ENCODE data around the gene BRSK2.
"Not testable (repeated sequence)": the region's sequence is repeated elsewhere in the genome, so short reads cannot be mapped to it uniquely, and the experiment has no call there.

Gene BRSK2

DNA sequence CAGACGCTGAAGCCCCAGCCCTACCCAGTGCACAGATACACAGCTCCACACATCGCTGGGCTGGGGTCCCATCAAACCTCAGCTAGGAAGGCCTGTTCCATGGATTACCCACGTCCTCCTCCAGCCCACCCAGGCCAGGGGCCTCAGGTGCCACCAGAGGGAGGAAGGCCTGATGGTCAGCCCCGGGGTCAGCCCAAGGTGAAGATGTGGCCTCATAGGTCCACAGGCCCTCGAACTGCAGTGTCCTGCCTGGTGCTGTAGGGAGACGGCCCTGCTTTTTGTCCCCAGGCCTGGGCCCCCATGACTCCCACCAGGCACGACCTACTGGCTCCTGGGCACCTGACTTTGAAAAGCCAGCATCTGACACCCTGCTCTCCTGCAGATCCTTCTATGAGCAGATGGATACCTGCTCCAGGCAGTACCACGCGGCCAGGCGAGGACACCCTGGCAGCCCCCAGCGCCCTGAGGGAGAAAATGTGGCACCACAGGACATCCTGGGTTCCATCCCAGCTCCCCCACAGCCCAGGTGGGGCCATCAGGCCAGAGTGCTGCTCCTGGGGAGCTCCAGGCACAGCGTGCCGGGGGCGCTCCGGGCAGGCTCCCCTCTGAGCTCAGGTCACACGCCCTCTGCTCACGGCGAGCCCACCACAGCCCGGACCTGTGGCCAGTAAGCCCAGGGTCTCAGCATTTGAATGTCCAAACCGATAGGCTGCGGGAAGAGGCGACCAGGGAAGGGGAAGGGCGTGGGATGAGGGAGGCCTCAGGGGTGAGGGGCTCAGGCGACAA is 112.6 kb downstream of the BRSK2 start:
- no peak for DNase-seq

DNA sequence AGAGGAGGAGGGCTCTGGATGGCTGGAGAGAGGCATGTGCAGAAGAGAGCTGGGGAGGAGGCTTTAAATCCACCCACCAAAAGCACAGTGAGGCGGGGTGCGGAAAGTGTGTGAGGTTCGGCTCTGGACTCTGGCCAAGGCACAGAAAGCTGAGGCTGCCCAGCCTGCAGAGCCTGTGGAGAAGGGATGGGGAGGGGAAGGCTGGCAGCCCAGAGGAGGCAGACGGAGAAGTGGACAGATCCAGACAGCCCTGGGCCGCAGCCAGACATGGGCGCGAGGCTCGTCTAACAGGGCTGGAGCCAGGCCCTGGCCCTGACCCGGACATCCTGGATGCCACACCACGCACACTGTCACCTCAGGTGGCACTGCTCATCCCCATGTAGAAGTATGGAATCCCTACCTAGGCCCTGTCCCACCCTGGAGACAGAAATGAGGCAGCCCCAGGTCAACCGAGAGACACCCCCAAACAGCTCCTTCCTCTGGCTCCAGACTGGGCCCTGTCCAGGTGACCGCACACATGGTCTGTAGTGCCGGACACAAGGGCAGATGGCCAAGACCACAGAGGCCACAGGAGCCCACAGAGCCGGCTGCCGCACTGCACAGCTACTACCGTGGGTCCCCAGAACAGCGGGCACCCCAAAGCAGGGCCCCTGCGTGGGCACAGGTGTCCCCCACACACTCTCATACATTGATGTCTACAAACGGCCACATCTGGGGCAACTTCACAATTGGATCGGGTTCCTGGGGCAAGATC is 113.4 kb downstream of the BRSK2 start:
- no peak for DNase-seq

DNA sequence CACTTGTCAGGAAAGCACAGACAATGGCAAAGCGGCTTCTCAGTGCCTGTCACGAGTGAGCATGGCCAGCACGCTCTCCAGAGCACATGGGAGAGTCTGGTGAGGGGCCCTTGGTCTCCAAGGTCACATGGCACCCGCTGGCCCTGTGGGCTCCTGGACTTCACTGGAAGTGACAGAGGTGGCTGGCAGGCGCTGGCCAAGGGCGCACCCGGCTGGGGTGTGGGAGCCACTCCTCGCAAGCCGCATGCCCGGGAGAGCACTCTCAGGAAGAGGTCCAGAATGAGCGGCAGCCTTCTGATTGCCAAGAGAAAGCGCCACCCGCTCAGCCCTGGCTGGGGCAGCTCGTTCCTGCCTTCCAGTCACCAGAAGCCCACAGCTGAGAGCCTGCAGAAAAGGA is 114.0 kb downstream of the BRSK2 start:
- DNase-seq: no peak

DNA sequence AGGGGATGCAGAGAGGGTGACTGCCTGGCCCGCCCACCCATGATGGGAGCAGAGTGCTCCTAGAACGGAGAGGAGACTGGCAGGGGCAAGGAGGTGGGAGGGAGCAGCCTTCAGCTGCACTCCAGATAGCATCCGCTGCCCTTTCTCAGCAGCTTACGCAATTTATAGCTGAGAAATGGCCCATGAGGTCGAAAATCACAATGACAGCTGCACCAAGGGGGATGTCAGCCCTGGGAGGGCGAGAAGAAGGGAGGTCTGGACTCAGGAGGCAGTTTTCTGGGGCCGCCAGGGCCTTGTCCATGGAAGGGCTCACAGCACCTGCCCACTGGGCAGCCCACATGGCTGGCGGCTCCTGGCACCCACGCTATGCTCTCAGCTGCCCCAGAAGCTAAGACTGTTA is 114.4 kb downstream of the BRSK2 start:
- no peak for DNase-seq

DNA sequence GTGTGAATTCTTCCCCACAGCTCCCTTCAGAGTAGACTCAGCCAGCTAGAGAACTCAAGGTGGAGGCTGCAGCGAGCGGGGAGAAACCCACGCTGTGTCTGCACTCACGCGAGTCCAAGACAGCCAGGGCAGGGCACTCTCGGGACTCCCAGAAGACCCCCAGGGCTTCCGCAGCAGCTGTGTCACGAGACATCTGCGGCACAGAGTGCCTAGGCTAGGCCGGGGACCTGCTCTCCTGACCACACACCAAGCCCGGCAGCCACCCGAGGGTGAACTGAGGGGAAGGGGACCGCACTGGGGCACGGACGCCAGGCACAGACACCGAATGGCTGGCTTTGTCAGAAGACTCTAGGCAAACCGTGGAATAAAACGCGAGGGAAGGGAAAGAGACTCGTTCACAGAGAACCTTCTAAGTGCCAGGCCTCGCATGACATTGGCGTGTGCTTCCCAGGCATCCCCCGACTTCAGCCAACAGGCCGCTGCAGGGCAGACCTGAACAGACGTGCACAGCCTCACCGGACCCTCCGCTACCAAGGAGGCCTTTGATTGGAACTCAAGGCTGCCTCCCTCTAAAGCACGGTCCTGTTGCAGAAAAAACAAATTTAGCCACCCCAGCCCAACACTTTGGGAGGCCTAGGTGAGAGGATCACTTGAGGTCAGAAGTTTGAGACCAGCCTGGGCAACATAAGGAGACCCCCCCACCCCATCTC is 115.0 kb downstream of the BRSK2 start:
- no peak for DNase-seq

DNA sequence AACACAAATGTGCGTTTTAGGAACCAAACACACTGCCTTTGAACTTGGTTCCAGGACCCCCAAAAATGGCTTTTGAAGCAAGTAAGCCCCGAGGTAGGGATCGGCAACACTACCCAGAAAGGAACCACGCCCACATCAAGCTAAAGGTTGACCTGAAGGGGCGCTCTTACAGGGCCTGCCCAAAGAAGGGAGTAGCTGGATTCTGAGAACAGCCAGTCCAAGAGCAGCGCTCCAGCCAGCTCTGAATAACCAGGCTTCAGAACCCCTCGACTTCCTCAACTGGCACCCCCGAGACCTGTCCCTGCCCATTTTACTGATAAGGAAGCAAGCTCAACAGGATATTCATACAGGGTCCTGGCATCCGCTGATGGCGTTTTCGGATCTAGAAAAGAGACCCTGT is 115.7 kb downstream of the BRSK2 start:
- no peak for DNase-seq

DNA sequence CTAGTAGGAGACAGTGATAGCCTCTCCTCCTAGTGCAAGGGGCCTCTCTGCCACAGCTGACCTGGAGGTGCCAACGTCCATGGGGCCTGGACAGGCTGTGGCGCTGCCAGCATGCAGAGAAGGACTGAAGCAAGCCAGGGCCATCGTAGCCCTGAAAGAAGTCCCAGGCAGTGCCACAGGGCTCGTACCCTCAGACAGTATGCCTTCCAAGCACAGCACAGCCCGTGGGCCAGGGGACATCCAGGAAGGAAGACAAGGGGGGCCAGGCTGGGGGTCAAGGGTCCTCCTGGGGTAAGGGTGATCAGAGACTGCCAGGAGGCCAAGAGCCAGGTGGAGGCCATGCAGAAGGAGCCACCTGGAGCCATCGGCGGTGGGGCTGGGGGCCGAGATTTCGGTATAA is 117.2 kb downstream of the BRSK2 start:
- no peak for DNase-seq

DNA sequence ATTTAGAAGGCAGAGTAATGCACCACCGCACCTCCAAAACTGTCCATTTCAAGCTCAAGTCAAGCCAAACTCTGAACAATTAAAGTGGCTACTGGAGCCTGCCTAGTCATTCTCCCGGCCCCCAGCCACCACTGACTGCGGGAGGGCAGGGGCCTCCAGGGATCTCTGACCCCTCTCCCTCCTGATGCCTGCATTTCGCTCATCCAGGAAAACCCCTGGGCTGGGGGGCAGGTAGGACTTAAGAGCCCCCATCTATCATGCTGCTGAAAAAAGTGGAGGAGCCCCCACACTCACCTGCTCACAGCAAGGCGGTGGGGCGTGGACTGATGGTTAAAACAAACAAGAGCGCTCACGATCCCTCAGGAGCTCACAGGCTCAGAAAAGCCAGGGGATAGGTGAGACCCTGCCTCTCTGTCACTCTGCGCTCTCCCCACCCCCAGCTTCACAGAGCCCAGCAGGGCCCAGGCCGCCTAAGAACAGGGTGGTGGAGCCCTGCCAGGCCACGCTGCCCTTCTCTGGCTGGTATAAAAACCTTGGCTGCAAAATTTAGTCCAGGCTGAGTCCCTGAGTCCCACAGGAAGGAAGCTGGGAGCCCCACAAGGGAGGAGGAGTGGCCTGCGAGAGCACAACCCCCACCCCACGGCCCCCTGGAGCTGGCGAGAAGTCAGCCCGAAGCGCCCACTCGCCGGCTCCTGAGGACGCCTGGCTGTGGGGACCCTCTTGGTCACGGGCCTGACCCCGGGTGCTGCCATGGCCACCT is 117.8 kb downstream of the BRSK2 start:
- no peak for DNase-seq

DNA sequence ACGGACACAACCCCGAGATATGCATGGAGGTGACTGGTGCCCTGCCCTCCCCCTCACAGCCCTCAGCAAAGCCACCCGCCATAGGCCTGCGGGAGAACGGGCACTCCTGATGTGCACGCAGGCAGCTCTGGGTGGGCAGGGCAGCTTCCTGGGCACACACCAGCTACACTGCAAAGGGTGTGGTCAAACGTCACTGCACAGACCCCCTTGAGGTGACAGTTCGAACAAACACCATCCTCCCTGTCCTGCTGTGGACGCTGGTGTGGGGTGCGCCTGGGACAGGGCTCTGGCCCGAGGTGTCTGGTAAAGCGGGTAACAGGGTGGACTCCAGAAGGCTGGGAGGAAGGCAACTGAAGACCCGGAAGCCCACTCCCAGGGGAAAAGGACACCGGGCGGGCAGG is 118.8 kb downstream of the BRSK2 start:
- DNase-seq: no peak

DNA sequence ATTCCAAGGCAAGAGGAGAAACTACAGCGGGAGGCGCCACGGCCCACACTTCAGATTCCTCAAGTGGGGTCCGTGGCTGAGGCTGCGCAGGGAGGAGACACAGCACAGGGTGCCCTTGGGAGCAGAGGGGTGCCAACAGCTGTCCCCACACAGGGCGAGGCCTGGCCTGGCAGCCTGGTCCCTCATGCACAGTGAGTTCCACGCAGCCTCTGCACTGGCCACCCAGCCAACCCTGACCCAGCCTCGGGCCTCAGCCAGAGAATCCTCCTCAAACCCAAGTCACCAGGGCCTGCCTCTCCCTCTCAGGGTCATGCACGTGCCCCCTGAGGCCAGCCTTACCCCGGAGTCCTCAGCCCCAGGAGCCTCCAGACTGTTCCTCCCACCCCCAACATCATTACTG is 119.3 kb downstream of the BRSK2 start:
- DNase-seq: no peak

DNA sequence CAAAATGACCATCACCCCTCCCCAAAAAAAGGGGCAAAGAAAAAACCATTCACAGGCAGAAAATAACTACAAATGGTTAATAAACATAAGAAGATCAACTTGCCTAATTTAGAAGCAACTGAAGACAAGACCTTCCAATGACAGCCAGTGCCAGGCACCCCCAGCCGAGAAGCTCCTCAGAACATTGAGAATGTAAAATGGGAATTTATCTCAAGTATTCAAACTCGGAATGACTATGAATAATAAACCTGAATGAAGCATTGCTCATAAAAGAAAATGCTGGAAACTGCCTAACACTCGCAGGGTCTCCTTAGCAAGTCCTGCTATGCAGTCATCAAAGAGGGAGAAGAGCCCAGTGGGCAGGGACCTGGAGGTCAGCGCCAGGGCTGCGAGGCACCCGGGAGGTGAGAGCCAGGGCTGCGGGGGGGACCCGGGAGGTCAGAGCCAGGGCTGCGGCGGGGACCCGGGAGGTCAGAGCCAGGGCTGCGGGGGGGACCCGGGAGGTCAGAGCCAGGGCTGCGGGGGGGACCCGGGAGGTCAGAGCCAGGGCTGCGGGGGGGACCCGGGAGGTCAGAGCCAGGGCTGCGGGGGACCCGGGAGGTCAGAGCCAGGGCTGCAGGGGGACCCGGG is 120.0 kb downstream of the BRSK2 start:
- DNase-seq: no peak

DNA sequence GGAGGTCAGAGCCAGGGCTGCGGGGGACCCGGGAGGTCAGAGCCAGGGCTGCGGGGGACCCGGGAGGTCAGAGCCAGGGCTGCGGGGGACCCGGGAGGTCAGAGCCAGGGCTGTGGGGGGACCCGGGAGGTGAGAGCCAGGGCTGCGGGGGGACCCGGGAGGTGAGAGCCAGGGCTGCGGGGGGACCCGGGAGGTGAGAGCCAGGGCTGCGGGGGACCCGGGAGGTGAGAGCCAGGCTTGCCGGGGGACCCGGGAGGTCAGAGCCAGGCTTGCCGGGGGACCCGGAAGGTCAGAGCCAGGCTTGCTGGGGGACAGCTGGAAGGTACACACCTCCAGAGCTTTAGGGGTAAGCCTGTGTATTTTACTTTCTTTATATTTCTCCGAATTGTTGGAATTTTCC is 120.6 kb downstream of the BRSK2 start:
- DNase-seq: not testable (repeated sequence)

DNA sequence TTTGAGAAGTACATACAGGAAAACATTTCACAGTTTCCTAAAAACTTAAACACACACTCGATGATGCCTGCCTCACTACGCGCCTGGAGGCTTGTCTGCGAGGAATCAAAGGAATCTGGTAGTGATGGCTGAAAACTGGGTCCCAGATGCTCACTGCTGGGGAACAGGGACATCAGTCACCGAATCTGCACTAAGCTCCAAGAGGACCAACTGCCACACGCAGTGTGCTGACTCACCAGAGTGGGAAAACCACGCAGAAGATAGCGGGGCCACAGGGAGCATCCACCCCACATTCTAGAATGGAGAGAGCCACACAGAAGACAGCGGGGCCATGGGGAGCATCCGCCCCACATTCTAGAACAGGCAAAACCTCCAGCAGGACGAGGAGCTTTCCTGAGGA is 121.2 kb downstream of the BRSK2 start:
- peak; percentile 16 for DNase-seq

DNA sequence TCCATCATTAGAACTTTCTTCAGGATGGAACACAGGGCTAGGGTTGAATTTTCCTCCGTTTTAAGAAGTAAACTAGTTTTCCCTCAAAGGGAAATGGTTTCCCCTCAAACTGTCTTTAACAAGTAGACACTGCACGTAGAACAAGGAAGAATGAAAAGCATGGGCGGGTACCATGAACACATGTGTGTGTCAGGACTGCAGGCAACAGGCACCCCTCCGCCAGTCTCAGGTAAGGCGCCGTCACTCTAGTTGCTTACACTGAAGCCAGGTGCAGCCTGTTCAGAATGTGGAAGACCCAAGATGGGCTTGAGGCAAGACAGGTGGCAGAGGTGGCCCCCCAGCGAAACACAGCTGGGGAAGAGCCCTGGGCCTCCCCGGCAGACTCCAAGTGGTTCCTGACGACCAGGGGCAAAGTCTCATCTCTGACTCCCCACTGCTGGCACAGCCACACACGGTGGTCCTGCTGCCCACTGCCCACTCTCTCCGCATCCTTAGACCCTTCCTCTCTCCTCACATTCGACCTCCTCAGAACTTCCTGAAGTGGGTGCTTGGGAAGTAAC is 122.3 kb downstream of the BRSK2 start:
- DNase-seq: no peak

Data from EL (cell line).